GM18858 (cell line): ENCODE data around the gene PLA2G4D.

Source experiments
- ATAC-seq: cut with Tn5 transposase; IDR thresholded peaks from one replicate; pipeline ENCODE4 v1.9.1; 2021; ENCODE audit not compliant: unreplicated experiment

Gene PLA2G4D, protein sequence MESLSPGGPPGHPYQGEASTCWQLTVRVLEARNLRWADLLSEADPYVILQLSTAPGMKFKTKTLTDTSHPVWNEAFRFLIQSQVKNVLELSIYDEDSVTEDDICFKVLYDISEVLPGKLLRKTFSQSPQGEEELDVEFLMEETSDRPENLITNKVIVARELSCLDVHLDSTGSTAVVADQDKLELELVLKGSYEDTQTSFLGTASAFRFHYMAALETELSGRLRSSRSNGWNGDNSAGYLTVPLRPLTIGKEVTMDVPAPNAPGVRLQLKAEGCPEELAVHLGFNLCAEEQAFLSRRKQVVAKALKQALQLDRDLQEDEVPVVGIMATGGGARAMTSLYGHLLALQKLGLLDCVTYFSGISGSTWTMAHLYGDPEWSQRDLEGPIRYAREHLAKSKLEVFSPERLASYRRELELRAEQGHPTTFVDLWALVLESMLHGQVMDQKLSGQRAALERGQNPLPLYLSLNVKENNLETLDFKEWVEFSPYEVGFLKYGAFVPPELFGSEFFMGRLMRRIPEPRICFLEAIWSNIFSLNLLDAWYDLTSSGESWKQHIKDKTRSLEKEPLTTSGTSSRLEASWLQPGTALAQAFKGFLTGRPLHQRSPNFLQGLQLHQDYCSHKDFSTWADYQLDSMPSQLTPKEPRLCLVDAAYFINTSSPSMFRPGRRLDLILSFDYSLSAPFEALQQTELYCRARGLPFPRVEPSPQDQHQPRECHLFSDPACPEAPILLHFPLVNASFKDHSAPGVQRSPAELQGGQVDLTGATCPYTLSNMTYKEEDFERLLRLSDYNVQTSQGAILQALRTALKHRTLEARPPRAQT

DNA sequence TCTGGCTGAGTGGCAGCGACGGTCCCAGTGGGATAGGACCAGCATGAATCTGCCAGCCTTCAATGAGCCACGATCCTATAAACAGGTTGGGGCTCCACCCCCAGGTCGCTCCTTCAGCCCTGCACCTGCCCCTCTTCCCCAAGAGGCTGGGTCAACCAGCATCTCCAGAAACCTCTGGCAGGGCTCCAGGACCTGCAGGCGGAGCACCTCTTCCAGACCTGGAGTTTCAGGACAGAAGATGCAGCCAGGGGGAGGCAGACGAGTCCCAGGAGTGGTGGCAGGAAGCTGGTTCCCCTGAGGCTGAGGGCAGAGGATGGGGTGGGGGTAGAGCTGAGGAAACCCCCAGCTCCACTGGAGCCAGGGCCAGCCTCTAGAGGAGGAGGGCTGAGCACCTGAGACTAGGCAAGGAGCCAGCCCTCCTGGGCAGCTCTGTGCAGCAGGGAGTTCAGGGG, at the start of gene PLA2G4D:
Gene PLA2G4D (minus strand): TSS at position 51 of the 452 bp plus-strand sequence. CDS start 103 bp downstream, outside the sequence.
- ATAC-seq, result no peak

DNA sequence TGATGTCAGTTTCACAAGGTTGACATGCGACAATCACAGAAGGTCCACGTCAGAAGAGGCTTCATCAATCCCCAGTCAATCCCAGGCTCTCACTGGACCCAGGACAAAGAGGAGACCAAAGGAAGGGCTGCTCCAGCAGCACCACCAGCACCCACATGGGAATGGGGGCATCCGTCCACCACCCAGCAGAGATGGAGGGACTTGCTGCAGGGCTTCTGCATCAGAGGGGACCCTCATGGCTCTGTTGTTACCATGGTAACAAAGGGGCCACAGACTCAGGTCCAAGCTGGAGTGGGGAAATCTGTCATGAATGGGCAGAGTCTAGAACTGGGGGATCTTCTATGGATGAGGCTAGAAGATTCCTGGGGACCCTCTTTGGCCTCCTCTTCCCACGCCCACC, 49.0 kb upstream of the PLA2G4D start:
- ATAC-seq, result no peak

DNA sequence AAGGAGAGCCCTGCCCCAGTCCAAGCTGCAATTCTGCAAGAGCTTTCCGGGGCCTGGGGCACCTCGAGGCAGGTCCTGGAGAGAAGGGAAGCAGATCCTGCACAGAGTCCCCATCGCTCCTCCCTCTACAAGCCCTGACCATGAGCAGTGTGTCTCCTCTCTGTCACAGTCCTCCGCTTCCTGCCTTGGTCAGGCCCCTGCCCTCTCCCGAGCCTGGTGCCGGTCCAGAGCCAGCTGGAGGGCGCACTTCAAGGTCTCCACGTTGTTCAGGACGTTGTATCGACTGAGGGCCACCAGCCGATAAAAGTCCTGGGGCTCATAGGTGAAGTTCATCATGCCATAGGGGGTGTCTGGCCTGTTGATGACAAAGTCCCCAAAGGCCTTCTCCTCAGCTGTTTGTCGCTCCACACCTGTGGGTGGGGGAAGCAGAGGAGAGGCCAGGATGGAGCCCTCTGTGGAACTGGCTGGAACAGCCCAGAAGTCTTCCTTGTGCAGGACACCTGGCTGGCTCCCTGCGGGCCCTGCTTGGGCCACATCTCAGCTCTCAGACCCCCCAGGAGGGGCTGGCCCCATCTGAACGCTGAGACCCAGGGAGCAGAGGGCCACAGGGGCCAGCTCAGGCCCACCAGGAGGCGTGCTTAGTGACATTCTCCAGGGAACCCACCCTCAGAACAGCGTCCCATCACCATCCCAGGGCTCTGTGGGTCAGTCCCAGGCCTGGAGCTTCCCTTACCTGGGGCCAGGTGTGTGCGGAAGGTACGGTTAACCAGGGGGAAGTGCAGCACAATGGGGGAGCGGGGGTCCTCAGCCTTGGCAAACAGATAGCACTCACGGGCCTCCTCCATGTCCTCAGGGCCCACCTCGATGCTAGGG, 47.7 kb upstream of the PLA2G4D start:
- ATAC-seq, result no peak

DNA sequence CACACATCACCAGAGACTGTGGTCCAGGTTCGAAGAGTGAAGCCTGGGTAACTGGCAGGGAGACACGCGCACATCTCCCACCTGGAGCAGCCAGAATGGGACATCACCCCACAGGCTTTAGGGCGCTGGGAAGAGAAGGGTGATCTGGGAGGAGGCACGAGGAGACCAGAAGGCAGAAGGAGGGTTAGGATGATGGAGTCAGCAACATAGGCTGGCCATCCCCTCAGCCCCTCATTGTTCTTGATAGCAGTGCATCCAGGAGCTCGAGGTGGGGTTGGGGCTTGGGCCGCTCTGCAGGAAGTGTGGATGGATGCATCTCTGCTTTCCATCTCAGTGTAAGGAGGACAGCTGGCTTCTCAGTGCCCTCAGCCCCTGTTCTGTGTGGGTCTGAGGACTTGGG, 46.9 kb upstream of the PLA2G4D start:
- no peak for ATAC-seq

DNA sequence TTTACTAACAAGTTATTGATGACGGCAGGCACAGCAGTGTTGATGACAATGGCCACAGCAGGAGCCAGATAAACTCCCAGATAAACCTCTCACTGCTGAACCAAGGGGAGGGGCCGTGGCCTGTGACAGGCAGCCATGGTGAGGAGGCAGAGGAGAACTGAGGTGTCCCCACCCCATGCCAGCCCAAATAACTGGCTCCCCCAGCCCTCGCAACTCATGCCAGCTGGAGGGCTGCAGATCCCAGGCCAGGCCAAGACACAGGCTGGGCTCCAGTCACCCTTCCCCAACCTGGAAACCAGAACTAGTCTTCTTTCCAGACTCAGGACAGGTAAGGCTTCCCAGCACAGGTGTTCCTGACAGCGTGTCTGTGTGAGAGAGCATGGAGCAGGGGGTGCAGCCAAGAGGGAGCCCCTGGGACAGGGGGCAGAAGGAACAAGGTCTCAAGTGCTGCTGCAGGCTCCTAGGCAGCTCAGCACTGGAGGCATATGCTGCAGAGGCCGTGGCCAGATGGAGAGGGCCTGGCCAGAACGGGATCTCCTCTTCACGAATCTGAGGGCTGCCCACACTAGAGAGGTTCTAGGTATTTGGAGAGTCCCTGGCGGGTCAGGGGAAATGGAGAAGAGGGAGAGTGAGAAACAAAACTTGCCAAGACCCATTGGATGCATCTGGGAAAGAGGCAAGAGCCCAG, 46.2 kb upstream of the PLA2G4D start:
- ATAC-seq, result no peak

DNA sequence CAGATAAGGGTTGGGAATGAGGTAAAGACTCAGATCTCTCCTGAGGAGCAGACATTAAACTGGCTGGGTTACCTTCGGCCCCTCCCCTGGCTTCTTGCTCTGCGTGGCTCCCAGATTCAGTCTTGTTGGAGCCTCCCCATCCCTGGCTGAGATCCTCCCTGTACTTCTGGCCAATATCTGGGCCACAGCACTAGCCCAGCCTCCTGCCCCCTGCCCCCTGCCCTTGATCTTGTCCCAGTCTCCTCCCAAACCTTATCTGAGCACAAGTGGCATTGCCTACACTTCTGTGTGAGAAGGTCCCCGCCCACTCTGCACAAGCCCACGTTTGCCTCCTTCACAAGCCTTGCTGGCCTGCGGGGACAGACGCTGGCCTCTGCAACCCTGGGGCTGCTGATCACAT, 45.2 kb upstream of the PLA2G4D start:
- no peak for ATAC-seq

DNA sequence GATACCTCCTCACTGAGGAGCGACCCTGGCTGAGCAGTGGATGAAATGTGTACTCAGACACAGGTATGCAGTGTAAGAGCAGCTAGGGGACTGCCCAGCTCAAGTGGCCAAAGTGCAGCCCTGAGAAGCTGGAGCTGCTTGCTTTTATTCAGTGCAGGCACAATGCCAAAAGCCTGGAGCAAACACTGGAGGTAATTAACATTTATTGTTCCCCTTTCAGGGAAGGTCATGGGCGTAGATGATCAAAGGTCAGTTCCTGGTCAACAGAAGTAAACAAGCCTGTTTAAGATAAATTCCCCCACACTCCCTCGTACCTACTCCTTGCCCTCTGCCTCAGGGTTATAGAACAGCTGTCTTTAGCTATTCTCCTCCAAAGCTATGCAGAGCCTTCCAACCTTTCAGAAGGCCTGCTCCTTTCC, 44.6 kb upstream of the PLA2G4D start:
- no peak for ATAC-seq

DNA sequence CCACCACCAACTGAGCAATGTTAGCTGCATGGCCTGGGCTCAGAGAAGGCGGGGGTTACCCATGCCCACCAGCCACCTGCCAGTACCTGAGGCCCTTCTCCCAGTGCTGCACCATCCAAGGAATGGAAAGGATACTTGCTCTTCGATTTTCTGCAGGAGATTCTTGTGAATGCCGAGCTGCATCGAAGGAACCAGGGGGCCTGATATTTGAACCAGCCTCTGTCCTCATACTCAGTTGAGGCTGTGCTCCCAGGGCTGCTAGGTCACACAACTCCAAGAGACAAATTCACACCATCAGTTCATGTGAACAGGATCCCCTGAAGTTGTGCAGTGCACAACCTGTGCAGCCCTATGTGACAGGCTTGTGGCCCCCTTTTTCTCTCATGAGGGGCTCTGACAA, 44.0 kb upstream of the PLA2G4D start:
- ATAC-seq, result no peak

DNA sequence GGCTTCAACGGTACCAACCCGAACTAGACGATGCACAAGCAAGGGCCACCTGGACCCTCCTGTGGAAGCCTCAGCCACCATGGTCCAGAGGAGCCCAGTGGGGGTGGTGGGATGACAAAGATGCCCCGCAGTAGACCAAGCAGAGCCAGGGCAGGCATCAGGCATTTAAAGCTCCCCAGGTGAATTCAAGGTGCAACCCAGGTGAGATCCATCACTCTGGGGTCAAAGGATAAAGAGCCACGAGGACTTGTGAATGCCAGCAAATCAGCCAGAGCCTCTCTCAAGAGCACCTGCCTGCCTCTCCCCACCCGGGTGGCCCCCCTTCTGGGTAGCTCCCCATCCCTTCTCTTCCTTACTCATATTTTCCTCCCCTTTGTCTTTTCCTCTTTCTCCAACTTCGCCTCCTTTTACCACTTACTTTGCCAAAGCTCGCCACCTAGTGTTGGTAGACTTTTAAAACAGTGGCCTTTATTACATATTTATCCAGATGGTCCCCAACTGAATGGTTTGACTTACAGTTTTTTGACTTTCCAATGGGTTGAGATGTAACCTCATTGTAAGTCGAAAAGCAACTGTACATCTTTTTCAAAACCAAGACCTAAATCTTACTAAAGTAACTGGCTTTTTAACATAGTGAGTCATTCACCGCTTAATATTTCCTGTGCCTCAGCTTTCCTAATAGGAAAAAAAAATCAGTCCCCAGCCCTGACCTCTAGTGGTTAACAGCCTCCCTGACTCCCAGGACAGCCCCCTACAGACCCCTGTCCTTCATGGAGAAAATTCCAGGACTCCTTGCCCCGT, 43.3 kb upstream of the PLA2G4D start:
- no peak for ATAC-seq

DNA sequence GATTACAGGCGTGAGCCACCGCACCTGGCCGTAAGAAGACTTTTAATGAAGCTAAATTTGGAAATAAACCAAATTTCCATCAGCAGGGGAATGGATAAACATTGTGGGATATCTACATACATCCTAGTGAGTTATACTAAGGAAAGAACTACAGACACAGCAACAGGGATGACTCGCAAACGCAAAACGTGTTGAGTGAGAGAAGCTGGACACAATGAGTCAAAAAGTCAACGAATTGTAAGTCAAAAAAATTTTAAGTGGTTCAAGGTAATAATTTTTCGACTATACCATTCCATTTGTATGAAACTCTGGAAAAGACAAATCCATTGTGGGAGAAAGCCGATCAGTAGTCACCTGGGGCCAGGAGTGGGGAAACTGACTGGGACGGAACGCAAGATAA, 42.2 kb upstream of the PLA2G4D start:
- no peak for ATAC-seq

DNA sequence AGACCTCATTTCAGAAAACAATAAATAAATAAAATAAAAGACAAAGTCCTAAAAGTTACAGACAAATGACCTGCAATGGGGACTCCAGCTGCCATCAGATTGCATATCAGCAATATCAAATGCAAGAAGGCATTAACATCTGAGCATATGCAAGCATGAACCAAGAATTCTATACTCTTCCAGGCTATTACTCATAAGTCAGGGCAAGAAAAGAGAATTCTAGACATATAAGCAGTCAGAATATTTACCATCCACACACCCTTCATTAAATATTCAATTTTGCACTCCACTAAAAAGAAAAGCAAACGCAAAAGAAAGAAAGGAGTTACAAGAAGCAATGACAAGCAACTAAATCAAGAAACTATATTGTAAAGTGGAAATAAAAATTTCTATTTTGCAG, 41.0 kb upstream of the PLA2G4D start:
- no peak for ATAC-seq

DNA sequence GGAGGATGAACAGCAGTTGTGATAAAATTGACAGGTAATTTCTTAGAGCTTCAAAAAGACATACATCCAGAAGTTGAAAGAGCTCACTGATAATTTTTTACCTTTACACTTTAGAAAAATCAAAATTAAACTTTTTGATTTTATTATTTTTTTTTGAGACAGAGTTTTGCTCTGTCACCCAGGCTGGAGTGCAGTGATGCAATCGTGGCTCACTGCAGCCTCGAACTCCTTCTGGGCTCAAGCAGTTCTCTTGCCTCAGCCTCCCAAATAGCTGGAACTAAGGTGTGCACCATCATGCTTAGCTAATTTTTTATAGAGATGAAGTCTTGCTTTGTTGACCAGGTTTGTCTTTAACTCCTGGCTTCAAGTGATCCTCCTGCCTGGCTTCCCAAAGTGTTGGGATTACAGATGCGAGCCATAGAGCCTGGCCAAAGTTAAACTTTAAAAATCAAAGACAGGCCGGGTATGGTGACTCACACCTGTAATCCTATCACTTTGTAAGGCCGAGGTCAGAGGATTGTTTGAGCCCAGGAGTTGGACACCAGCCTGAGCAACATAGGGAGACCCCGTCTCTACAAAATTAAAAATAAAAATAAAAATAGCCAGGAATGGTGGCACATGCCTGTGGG, 40.4 kb upstream of the PLA2G4D start:
- no peak for ATAC-seq

DNA sequence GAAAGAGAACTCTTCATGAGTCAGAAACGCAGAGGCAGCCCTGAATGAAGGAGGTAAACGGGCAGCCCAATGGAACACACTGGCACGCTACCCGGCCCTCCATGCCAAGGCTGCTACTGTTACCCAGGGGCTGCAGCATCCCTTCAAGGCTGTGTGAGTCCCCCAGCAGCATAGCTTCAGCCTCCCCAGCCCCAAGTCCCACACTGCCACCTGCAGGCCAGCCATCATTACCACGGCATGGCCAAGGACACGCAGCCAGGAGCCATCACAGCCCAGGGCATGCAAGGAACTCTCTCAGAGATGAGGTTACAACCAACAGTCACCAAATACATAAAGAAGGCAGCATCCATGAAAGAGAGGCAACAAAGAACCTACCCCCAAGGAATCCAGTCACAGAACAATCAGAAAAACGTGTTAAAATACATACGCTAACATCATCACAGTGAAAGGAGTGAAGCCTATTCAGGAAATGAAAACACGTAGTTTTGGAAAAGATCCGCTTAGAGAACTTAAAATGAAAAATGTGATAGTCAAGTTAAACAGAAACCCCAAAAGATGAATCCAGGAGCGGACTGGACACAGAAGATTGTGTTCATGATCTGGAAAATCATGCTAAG, 39.6 kb upstream of the PLA2G4D start:
- no peak for ATAC-seq

DNA sequence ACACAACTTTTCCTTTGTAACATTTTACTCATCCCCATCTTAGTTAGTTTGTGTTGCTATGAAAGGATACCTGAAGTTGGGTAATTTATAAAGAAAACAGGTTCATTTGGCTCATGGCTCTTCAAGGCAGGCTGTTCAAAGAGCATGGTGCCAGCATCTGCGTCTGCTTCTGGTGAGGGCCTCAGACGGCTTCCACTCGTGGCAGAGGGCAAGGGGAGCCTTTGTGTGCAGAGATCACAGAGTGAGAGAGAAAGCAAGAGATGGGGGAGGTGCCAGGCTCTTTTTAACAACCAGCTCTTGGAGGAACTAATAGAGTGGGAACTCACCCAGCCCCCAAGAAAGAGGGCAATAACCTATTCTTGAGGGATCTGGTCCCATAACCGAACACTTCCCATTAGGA, 39.0 kb upstream of the PLA2G4D start:
- ATAC-seq, result no peak

DNA sequence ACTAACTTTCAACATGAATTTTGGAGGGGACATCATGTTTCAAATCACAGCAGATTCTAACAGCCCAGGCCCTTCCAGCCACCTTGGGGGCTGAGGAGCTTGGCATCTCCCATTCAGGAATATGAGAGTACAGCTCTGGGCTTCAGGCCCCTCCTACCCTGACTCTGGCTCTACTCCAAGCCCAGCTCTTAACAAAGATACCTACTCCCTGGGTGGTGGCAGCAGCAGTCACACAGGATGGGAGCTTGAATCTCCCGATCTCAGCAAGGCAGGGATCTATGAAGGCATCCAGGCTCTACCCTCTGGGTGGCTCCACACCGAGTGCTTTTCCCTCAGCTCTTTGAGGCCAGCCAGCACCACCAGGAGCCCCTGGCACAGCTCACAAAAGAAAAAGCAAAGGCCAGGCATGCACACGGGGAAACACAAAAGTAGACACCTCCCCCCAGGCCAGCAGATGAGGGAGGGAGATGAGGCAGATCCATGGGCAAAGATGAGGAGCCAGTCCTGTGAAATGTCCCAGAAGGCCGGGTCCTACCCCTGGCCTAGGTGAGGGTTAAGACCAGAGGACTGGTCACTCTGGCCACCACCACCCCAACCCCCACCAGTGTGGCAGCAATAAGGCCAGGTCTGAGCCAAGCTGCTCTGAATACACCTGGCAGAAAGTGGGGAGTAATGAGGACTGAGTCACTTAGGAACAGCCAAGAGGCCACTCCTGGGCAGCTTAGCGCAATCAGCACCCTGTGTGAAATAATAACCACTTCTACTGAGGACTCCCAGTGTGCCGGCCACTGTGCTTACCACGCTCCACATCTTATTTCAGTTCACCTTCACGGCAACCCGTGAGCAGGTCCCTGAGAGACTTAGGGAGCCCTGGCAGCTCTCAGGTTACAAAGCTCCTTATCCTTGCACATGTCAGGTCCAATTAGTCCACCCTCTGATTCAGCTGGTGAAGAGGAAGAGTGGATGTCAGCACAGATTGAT, 37.8 kb upstream of the PLA2G4D start:
- ATAC-seq, result no peak

DNA sequence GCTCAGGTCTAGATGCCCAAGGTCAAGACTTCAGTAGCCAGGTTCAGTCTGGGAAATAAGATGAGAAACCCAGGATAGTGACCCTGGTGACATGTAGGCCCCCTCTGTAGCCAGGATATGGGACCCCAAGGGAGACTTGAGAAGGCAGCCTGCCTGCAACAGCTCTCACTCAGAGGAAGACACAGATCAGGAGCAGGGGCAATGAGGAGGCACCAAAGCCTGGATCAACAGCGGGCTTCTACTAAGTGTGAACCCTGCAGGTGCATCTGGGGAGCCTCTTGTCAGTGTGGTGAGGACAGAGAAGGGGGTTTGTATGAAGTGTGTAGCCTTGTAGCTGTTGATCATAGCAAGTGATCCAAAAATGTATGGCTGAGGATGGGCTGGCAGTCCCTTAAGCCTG, 36.6 kb upstream of the PLA2G4D start:
- ATAC-seq, result no peak

DNA sequence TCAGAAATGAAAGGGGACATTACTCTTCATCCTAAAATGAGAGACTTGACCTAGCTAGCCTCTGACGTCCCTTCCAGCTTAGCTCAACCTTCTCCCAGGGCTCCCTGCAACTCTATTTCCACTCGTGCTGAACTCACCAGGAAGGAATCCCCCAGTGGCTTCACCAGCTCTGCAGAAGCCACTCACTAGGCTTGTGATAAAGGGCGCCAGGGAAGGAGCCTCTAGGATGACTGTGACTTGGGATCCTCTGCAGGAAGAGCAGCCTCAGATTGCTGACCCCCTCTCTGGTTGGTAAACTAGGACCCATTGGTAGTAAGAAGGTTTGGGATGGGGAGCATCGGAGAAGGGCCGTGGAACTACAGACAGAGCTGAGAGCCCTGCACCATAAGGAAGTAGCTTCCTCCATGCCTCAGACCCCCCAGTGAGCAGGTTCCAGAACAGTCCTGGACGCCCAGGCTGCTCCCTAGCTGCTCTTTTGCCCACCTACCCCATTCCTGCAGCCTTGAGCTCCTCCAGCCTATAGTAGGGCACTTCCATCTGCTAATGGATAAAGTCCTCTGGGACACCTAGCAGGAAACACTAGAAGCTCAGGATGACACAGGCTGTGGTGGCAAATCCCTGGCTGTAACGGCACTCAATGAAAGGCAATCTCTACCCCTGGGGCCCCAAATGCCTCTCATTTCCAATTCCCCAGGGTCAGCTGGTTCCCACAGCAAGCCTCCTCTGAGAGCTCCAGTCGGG, 36.1 kb upstream of the PLA2G4D start:
- ATAC-seq, result no peak
